ENCODE measurements around the gene RMRP. TPM values are rescaled to one million over a fixed set of nuclear protein-coding genes. Genes with fewer than 3 reads are reported as not detected.

RMRP gene
- total and polyA plus RNA-seq, 2 experiments from 2014 or later = 6,299 TPM; not detected in 1

- H3K36me3 ChIP-seq = peaks cover 95% of the 10 kb centered on the region
- no peaks in the 10 kb centered on the region for H3K4me1 ChIP-seq (ENCODE audit: low read depth)
- no peak overlapping the region for H3K4me3 ChIP-seq
- no peaks in the 10 kb centered on the region for H3K9me3 ChIP-seq (ENCODE audit: low read depth)
- no peak overlapping the region for H3K27ac ChIP-seq
- no peak for TF ChIP-seq CTCF (IDR thresholded peaks at IDR 0.05; ENCODE audit: low read depth, low read length)
- no peaks in the 10 kb centered on the region for H3K27me3 ChIP-seq
- DNase-seq (ENCODE audit: low read depth in 1 of 2, low spot score in 1 of 2) = no peak
Measured at GRCh38 chr9:35702696-35703095, 44.9 kb upstream of the RMRP start.

- DNase-seq (ENCODE audit: low read depth in 1 of 2, low spot score in 1 of 2) = no peak
- Histone ChIP-seq H3K4me3 (no peak overlapping the region), H3K27ac (no peak overlapping the region), H3K4me1 (ENCODE audit: low read depth) (no peaks in the 10 kb centered on the region), H3K27me3 (no peaks in the 10 kb centered on the region), H3K36me3 (peaks cover 85% of the 10 kb centered on the region), H3K9me3 (ENCODE audit: low read depth) (no peaks in the 10 kb centered on the region)
- TF ChIP-seq CTCF (IDR thresholded peaks at IDR 0.05; ENCODE audit: low read depth, low read length) = no peak
Measured at GRCh38 chr9:35700942-35701341, 43.1 kb upstream of the RMRP start.

- no peak for TF ChIP-seq CTCF (IDR thresholded peaks at IDR 0.05; ENCODE audit: low read depth, low read length)
- no peaks in the 10 kb centered on the region for H3K9me3 ChIP-seq (ENCODE audit: low read depth)
- DNase-seq (ENCODE audit: low read depth in 1 of 2, low spot score in 1 of 2) = no peak
- no peak overlapping the region for H3K27ac ChIP-seq
- no peaks in the 10 kb centered on the region for H3K4me1 ChIP-seq (ENCODE audit: low read depth)
- H3K36me3 ChIP-seq = peaks cover 76% of the 10 kb centered on the region
- no peak overlapping the region for H3K4me3 ChIP-seq
- H3K27me3 ChIP-seq = no peaks in the 10 kb centered on the region
Measured at GRCh38 chr9:35700031-35700430, 42.2 kb upstream of the RMRP start.

- no peak overlapping the region for H3K4me3 ChIP-seq
- no peak for DNase-seq (ENCODE audit: low read depth in 1 of 2, low spot score in 1 of 2)
- TF ChIP-seq CTCF (IDR thresholded peaks at IDR 0.05; ENCODE audit: low read depth, low read length) = no peak
- peaks cover 62% of the 10 kb centered on the region for H3K36me3 ChIP-seq
- no peaks in the 10 kb centered on the region for H3K4me1 ChIP-seq (ENCODE audit: low read depth)
- no peaks in the 10 kb centered on the region for H3K27me3 ChIP-seq
- H3K9me3 ChIP-seq (ENCODE audit: low read depth) = no peaks in the 10 kb centered on the region
- no peak overlapping the region for H3K27ac ChIP-seq
Measured at GRCh38 chr9:35698231-35698630, 40.4 kb upstream of the RMRP start.

- no peak for DNase-seq (ENCODE audit: low read depth in 1 of 2, low spot score in 1 of 2)
- no peaks in the 10 kb centered on the region for H3K27me3 ChIP-seq
- TF ChIP-seq CTCF (IDR thresholded peaks at IDR 0.05; ENCODE audit: low read depth, low read length) = no peak
- H3K27ac ChIP-seq = peak overlapping the region; percentile 58
- no peak overlapping the region for H3K4me3 ChIP-seq
- H3K36me3 ChIP-seq = peaks cover 55% of the 10 kb centered on the region
- H3K4me1 ChIP-seq (ENCODE audit: low read depth) = no peaks in the 10 kb centered on the region
- H3K9me3 ChIP-seq (ENCODE audit: low read depth) = no peaks in the 10 kb centered on the region
Measured at GRCh38 chr9:35697486-35697885, 39.7 kb upstream of the RMRP start.
